ENCODE data around the gene CDC42EP4.

GRCh38 chr17:73357981-73358380 lies 46.2 kb upstream of the CDC42EP4 start:
- TF ChIP-seq EZH2 (IDR thresholded peaks at IDR 0.05; ENCODE audit: borderline replicate concordance, control insufficient read depth, low read depth, low read length) (no peak), RAD21 (IDR thresholded peaks at IDR 0.05; ENCODE audit: insufficient read depth, low read depth, low read length) (no peak), CTCF (IDR thresholded peaks at IDR 0.05 in 2 of 3, conservative IDR thresholded peaks at IDR 0.05 in 1 of 3; ENCODE audit: control insufficient read depth in 2 of 3, extremely low read depth in 1 of 3, insufficient read depth in 1 of 3, low read depth in 3 of 3, low read length in 3 of 3) (no peak), MAX (IDR thresholded peaks at IDR 0.05; ENCODE audit: low read depth, low read length) (no peak), USF1 (IDR thresholded peaks at IDR 0.05; ENCODE audit: borderline replicate concordance, extremely low read length, insufficient read depth, low read depth, low read length) (no peak), CREM (IDR thresholded peaks at IDR 0.05; ENCODE audit: low read depth) (no peak), MTA3 (IDR thresholded peaks at IDR 0.05; ENCODE audit: borderline replicate concordance, low read length) (no peak), EGR1 (IDR thresholded peaks at IDR 0.05; ENCODE audit: borderline replicate concordance in 1 of 2, low read depth in 2 of 2, low read length in 2 of 2) (no peak), POLR2A (IDR thresholded peaks at IDR 0.05; ENCODE audit: low read depth, low read length) (no peak), POLR2AphosphoS5 (IDR thresholded peaks at IDR 0.05; ENCODE audit: low read length) (no peak), NRF1 (conservative IDR thresholded peaks at IDR 0.05; ENCODE audit: low read depth, low read length) (no peak), SMC3 (IDR thresholded peaks at IDR 0.05; ENCODE audit: borderline replicate concordance, low read length) (no peak), SMAD1 (IDR thresholded peaks at IDR 0.05; ENCODE audit: low read depth, partially characterized antibody) (no peak)

All from GM12878 (cell line).